GM21737 (cell line): ENCODE measurements around the gene PGM5.
"Not testable (repeated sequence)": the region's sequence is repeated elsewhere in the genome, so short reads cannot be mapped to it uniquely, and the experiment has no call there.

Source experiments
- ATAC-seq: cut with Tn5 transposase; IDR thresholded peaks from one replicate; pipeline ENCODE4 v1.9.1; 2021; ENCODE audit warnings: mild to moderate bottlenecking, moderate library complexity; ENCODE audit not compliant: unreplicated experiment

Gene PGM5

DNA sequence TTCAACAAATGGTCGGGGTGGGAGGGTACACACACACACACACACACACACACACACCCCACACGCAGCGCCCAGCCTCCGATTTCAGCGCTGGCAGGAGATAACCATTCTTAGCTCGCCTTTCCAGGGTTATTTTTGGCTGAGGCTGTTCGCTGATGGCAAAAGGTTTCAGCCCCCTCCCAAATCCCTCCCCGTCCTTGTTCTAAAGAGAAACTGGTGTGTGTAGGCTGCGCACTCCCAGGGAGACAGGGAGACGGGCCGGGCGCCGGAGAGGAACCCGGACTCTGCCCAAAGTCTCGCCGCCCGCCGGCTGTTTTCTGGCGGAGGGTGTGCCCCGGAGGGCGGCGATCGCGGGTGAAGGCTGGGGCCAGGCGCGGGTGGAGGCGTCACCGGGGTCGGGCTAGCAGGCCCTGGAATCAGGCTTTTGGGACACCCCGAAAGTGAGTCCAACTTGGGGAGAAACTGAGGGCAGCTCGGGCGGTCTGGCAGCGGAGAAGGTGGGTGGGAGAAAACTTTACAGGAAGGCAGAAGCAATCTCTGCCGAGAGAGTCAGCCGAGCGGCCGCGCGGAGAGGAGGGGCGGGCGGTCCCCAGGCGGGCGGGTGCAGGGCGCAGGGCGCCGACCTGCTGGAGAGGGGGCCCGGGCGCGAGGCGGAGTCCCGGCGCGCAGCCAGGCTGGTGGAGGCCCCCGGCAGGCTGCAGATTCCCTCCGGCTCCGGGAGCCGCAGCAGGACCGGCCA, at the start of gene PGM5:
Gene PGM5 (plus strand): TSS at position 232 of the 739 bp plus-strand sequence. CDS start 517 bp downstream, outside the sequence.
- ATAC-seq = not testable (repeated sequence)

DNA sequence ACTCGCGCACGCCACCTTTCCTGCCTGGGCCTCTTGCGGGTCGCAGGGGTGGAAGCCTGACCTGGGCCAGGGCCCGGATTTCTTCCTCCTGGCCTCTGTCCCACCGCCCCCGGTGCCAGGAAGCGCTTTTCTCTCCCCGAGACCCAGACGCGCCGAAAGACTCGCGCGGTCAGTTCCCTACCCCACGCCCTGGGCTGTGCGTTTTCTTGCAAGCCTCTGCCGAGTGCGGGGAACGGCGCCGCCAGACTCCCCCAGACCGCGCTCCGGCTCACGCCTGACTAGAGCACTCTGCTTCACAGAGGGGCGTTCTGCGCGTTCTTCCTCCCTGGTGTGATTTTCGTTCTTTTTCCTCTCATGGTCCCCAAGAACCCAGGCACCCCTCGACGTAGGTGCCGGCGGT, 49.3 kb upstream of the PGM5 start:
- ATAC-seq = not testable (repeated sequence)

DNA sequence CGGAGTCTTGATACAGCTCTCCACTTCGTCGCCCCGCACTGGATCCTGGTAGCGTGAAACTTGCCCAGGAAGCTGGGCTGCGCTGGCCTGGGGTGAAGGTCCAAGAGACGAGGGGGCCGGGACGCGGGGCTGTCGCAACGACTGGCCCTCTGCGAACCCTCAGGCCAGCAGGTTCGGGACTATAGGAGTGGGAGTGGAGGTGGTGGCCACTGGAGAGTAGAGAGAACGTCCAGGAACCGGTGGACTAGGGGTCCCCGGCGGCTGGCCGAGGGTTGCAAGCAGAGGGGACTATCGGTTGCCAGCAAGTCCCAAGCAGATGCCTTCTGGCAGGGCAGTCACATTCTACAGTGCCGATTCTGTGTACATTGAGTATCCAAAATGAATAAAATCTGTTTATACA, 48.8 kb upstream of the PGM5 start:
- ATAC-seq = not testable (repeated sequence)

DNA sequence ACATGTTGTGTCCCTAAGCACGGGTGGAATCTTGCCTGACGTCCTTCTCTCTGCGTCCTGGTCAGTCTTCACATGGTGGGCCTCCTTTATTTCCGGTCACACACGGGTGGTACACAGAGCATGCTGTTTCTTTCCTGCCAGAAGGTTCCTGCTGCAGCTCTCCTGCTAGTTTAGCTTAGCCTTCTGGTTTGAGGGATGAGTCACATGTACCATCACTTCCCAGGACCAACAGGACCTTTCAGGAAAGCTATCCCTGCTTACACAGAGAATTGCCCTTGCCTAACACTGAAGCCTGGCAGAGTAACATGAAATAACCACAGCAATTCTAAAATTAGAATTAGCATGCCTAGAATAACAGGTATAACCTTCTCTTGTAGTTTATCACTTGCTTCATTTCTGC, 45.2 kb upstream of the PGM5 start:
- not testable (repeated sequence) for ATAC-seq

DNA sequence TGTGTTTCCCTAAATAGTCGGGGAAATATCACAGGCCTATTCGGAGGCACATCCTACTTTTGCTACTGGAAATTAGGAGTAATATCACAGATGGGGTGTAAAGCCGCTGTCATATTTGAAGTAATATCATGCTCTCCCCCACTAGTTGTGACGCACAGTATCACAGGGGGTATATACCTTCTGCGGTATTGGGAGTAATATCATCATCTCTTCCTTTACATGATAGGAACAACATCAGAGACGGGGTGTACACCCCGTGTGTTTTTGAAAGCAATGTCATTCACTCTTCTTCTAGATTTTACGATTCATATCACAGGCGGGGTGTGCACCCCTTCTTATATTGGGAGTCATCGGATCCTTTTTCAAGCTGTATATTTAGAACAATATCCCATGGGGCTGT, 38.2 kb upstream of the PGM5 start:
- ATAC-seq = not testable (repeated sequence)

DNA sequence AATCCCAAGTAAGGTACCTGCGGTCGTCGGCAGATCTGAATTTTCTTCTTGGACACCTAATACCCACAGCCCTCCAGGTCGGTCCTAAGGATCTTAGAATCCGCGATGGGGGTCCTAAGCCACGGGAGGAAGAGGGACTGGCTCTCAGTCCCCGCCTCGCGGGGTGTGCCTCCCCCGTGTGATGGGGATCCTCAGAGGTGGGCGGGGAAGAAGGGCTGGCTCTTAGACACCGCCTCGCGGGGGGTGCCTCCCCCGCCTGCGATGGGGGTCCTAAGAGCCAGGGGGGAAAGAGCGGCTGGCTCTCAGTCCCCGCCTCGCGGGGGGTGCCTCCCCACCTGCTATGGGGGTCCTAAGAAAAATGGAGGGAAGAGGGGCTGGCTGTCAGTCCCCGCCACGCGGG, 32.7 kb upstream of the PGM5 start:
- ATAC-seq = not testable (repeated sequence)

DNA sequence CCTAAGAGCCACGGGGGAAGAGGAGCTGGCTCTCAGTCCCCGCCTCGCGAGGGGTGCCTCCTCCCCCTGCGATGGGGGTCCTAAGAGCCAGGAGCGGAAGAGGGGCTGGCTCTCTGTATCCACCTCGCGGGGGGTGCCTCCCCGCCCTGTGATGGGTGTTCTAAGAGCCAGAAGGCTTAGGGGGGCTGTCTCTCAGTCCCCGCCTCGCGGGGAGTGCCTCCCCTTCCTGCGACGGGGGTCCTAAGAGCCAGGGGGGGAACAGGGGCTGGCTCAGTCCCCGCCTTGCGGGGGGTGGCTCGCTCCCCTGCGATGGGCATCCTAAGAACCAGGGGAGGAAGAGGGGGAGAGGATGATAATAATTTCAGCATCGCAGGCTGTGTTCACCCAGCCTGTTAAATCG, 31.9 kb upstream of the PGM5 start:
- not testable (repeated sequence) for ATAC-seq

DNA sequence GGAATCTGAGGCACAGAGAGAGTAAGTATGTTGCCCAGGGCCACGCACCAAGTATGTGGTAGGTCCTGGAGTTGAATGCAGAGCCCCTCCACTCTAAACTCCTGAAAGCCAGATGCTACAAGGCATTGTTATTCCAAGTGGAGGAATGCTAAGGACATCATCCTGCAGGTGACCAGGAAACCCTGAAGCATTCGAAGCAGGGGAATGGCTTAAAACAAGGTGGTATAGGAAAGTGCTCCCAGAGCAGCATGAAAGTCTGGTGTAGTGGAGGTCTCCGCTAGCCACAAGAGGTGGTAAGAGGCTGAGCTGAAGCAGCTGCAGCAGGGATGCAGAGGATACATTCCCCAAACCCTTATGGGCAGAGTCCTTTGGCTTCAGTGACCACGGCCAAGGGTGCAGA, 27.3 kb upstream of the PGM5 start:
- ATAC-seq = not testable (repeated sequence)

DNA sequence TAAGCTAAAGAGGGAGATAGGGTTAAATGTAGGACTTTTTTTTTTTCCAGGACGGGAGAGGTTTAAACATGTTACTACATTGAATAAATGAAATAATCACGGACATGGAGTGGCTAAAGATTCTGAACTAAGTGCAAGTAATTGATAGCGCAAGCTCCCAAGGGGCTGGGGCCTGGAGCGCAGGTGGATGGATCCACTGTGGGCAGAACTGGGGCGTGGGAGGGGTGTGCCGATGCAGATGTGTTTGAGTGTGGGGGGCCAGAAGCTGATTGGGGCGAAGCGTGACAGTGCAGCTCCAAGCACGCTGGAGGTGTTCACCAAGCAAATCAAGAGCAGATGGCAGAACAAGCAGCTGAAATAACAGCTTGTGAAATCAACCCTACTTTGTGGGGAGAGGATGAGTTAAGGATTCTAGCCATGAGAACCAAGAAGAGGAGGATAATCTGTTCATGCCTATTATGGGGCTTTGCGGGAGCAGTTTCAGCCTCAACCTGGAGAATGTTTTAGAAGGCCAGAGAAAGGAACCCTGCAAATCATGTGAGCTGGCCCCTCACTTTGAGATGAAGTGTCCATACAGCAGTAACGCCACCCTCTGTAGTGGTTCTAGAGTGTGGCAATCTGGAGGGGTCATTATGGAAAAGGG, 25.8 kb upstream of the PGM5 start:
- ATAC-seq = not testable (repeated sequence)

DNA sequence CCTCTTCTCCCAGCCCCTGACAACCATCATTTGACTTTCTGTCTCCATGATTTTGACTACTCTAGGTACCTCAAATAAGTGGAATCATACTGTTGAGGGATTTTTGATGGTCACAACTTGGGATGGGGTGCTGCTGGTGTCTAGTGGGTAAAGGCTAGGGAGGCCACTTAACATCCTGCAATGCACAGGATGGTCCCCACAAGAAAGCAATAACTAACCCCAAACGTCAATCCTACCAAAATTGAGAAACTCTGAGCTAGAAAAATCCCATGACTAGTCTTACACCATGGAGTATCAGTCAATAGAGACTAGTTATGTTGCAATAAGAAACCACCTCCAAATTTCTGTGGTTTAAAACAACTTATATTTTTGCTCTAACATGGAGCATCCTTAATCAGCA, 24.3 kb upstream of the PGM5 start:
- not testable (repeated sequence) for ATAC-seq

DNA sequence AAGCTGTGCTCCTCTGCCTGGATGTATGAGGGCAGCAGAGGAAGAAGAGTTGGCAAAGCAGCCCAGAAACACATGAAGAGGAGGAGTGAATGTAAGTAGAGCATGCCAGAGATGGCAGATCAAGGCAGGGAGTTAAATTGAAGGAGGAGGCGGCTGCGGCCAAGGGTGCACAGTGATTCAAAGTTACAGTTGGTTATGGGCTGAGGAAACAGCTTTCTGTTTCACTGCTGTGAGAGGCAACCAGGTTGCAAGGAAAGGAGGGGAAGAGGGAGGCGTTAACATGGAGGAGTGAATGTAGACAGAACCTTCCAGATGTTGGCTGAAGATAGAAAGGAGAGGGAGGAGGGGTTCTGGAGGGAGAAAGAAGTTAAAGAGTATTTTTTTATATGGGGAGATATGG, 20.5 kb upstream of the PGM5 start:
- not testable (repeated sequence) for ATAC-seq

DNA sequence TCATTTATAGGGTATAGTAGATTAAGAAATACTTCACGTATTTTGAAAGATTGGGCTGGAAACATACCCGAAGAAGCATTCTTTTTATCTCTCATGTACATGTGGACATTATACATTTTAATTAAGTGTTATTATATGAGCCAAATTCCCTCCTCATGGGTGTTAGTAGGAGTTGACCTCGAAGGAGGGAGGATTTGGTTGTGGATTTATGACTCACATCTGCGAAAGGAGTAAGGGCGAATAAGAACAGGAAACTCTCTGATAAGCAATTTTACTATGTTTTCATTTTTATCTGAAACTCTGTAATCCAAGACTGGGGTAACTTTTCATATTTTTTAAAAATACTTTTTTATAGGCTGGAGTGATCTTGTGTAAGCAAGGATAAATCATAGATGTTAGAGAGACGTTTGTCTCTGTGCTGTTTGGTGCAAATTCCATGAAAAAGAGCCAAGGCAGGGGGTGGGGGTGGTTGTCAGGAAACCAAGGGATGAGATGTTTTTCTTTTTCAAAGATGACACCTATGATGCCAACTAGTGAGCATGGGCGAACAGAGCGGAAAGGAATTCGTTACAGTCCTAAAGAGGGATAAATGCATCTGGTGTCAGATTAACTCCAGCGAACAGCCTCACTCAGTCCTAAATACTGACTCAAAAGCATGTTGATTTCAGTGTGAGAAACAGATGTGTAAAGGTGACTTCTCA, 19.6 kb upstream of the PGM5 start:
- not testable (repeated sequence) for ATAC-seq

DNA sequence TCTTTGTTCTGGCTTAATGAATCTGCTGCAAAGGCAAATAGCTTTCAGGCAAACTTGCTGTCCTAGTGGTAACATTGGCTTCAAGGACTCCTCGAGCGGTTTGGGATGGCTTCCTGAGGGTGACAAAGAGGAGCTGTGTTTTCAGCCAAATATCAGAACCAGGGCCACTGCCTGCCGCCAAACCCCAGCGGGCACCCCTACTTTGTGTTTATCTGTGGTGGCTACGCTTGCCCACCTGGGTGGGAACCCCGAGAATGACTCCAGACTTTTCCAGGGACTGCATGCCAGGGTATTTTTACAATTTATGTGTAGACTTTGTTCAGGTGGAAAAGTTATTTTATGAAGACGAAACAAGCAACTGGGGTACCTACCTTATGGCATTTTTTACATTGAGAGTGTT, 18.4 kb upstream of the PGM5 start:
- not testable (repeated sequence) for ATAC-seq

DNA sequence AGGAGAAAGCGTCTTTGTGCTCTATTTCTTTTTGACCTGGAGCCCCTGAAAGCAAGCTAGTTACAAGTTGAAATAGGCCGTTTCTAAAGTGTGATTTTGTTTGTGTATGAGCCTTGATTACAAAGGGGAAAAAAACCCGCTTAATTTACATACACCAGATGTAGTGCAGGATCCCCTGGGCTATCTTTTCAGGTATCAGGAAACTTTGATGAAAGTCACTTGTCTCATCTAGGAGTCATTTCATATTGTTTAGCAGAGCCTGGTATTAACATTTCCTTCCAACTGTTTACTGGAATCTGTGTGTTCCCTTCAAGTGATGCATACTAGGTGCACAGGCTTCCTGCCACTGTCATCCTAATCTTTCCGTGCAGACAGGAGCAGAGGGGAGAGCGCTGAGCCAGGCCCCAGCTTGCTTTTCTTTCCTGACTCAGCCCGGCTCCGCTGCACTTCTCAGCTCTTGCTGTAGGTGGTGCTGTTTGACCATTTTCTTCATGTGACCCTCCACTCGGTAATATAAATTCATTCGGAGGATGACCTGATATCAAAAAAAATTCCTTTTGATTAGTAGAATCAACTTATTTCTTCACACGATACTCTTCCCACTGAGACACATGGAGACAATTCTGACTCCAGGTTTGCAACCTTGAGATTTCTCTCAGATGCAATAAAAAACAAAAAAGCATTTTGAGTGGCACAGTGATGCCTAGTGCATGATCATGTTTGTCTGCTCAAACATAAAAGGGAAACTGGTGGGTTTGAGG, 14.0 kb upstream of the PGM5 start:
- ATAC-seq = not testable (repeated sequence)

DNA sequence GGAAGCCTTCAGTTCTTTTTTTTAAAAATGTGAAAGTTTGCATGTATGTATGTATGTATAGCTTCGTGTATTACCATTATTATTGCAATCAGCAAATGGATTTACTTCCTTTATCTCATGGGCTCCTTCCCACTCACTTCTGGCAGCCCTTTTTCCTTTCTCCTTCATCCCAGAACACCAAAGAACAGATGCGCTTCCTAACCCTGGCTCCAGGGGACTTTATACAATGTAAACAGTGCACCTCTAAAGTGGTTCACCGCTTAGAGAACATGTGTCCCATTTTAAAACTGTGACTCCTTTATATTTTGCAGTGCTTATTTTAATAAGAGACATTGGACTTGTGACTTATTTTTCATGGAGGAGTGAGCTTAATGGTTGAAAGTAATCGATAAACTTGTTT, 13.2 kb upstream of the PGM5 start:
- not testable (repeated sequence) for ATAC-seq

DNA sequence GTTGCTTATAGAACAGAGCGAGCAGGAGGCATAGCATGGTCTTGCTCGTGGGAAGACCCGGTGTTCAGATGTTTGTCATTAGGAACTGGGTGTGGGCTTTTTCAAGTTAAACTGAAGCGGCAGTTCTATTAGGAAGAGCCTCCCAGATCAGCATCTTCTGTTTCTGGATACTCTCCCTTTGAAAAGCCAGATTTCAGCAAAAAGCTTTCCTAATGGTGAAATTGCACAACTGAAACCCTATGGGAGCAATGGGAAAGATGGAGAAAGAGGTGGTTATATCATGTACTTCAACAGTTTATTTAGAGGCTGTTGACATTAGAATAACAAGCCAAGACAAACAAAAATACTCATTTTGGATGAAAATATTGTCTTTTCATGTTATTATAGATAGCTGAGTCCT, 12.4 kb upstream of the PGM5 start:
- not testable (repeated sequence) for ATAC-seq

DNA sequence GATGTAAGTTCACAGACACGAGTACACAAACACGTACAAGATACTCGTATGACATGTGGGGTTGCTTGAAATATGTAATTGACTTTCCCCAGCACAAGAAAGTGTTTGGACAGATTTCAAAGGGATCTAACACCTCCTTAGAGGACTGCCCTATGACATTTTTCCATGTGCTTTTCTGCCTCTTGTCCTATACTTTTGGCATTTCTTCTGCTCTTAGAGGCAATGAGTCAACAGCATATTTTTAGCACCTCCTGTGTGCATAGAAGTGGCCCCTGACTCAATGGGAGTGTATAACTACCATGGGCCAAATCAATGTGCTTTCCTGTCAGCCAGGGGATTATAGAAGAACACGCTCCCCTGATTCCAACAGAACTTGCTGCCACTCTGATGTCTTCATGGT, 4.7 kb upstream of the PGM5 start:
- not testable (repeated sequence) for ATAC-seq

DNA sequence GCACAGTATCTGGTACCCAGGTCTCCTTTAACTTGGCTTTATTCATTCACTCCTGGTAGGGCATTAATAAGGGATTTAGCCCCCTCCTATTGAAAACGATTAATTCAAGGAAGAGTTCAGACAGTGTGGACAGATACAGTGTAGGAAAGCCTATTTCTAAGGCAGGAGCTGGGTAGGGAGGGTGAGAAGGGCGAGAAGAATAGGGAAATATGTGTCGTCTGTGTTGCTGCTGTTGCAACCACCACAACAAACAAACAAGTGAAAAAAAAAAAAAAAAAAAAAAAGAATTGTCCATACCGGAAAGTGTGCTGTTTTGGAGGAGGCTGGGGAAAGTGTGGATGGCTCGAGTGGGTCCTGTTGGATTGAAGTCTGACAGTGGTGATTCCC, 425 bp upstream of the PGM5 start:
- ATAC-seq = not testable (repeated sequence)

DNA sequence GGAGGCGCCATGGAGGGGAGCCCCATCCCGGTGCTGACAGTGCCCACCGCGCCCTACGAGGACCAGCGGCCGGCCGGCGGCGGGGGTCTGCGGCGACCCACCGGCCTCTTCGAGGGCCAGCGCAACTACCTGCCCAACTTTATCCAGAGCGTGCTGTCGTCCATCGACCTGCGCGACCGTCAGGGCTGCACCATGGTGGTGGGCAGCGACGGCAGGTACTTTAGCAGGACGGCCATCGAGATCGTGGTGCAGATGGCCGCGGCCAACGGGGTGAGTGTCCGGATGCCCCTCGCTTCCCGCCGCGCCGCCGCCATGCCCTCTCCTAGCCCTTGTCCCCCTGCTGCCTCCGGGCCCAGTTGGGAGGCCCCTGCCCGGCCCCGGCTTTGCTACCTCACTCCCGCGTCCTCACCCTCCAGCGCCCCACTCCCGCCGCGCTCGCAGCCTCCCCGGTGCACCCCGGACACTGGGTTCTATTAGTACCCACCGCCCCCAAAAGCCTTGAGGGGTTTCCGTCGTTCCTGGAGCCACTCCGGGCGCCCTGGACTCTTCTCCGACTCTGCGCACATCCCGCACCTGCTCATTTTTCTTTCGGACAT, 806 bp downstream of the PGM5 start:
- not testable (repeated sequence) for ATAC-seq

DNA sequence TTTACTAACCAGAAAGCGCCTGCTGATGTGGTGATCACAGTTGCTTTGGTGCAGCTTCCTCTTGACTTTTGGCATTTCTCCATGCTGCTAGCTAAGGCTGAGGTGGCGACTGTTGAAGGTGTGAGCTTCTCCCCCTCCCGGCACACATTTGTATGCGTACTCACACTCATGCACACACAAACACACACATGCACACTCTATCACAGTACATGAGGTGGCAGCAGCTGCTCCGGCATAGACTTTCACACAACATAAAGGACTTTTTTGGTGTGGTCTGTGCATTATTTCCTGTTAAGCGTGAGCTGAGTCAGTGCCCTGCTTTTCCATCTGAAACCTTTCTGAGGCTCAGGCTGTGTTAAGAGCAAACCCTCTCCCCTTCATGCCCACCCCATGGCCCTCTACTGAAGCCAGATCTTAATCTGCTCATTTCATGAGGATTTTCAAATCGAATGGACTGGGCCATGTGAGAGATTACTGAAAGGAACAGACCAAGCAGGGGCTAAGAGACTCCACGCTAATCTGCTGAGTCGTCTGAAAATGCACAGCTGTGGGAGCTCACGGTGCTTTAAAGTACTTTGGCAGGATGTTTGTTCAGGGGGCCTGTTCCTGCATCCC, 10.6 kb downstream of the PGM5 start:
- peak; percentile 60 for ATAC-seq
